Stimulated activated CD4-positive, alpha-beta T cell treated with anti-CD3 and anti-CD28 coated beads, Interleukin-4, amount 100 ng/mL, for 48 hours (primary cell): ENCODE data around the gene XIRP2.

Source experiments
- DNase-seq, 2 donors: peaks; one replicate each; pipeline ENCODE4 v3.0.0-alpha.2; 2020; ENCODE audit warnings: low read depth in 2 of 2

Gene XIRP2

GRCh38 chr2:167292430-167293171 lies 404.3 kb downstream of the XIRP2 start, which contains the start of gene B3GALT1:
TSS of gene B3GALT1 (plus strand) at chr2:167293001.
- DNase-seq = peak; percentile 51 to 55

- no peak for DNase-seq
Observed at GRCh38 chr2:167293172-167293781, 405.0 kb downstream of the XIRP2 start.

GRCh38 chr2:167293943-167294775 lies 405.9 kb downstream of the XIRP2 start:
- no peak for DNase-seq

- DNase-seq = no peak
Observed at GRCh38 chr2:167294776-167295140, 406.5 kb downstream of the XIRP2 start.

GRCh38 chr2:167297292-167297691 lies 409.0 kb downstream of the XIRP2 start:
- no peak for DNase-seq

- DNase-seq = no peak
Observed at GRCh38 chr2:167298017-167298416, 409.7 kb downstream of the XIRP2 start.
